AG04449 (cell line): ENCODE results near the gene TRIO.

ENCODE experiments used
- CTCF ChIA-PET: fragments of 350-600 bp; formaldehyde crosslinking; extraction: SDS; loops from one replicate; lab custom pipeline; 2021; ENCODE audit warnings: antibody characterized with exemption; lab: Yijun Ruan, JAX
- POLR2A ChIA-PET: fragments of 400-600, 350-600 bp; formaldehyde crosslinking; extraction: SDS; loops from one replicate; lab custom pipeline; 2020; ENCODE audit warnings: antibody characterized with exemption, inconsistent platforms; lab: Yijun Ruan, JAX
- DNase-seq: peaks from one replicate; pipeline ENCODE4 v3.0.0-alpha.2; 2010; ENCODE audit warnings: low read depth, low spot score
- H3K4me3 ChIP-seq: 2 replicates; pipeline ENCODE4 v1.5.1; 2011; ENCODE audit warnings: low read depth, mild to moderate bottlenecking, control low read depth, low read length
- TF ChIP-seq, protein P1 (sequence below): IDR thresholded peaks from one replicate; pipeline ENCODE4 v1.5.1; 2011; ENCODE audit warnings: mild to moderate bottlenecking, moderate library complexity, low read length, control low read depth, inconsistent platforms; ENCODE audit not compliant: insufficient read depth; ENCODE audit errors: missing control alignments

The TRIO gene

DNA sequence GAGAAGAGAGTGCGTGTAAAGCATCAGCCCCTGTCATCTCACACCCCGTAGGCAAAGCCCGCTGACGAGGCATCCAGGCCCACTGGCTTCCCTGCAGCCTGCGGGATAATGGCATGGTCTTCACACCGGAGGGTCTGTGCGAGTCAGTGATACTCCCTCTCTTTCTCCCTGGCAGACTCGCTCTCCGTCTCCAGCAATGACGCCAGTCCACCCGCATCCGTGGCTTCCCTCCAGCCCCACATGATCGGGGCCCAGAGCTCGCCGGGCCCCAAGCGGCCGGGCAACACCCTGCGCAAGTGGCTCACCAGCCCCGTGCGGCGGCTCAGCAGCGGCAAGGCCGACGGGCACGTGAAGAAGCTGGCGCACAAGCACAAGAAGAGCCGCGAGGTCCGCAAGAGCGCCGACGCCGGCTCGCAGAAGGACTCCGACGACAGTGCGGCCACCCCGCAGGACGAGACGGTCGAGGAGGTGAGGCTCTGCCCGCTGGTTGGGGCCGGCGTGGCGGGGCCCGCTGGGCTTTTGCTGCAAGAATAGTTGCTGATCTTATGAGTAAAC lies 317.8 kb downstream of the TRIO start:
- DNase-seq: no peak
- ChIA-PET POLR2A (no interaction called here), CTCF (no interaction called here)
- no peak overlapping the region for H3K4me3 ChIP-seq
- TF ChIP-seq, protein P1, sequence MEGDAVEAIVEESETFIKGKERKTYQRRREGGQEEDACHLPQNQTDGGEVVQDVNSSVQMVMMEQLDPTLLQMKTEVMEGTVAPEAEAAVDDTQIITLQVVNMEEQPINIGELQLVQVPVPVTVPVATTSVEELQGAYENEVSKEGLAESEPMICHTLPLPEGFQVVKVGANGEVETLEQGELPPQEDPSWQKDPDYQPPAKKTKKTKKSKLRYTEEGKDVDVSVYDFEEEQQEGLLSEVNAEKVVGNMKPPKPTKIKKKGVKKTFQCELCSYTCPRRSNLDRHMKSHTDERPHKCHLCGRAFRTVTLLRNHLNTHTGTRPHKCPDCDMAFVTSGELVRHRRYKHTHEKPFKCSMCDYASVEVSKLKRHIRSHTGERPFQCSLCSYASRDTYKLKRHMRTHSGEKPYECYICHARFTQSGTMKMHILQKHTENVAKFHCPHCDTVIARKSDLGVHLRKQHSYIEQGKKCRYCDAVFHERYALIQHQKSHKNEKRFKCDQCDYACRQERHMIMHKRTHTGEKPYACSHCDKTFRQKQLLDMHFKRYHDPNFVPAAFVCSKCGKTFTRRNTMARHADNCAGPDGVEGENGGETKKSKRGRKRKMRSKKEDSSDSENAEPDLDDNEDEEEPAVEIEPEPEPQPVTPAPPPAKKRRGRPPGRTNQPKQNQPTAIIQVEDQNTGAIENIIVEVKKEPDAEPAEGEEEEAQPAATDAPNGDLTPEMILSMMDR: no peak

DNA sequence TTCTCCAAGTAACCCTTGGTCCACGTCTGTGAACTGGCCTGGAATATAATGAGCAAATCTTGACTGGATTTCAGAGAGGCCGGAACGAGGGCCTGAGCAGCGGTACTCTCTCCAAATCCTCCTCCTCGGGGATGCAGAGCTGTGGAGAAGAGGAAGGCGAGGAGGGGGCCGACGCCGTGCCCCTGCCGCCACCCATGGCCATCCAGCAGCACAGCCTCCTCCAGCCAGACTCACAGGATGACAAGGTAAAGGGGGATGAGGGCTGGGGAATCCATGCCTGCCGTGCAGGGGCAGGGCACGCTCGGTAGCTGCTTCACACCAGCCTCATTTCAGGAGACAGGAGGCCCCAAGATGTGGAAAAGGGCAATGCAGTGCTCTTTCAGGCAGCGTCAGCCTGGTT lies 319.5 kb downstream of the TRIO start:
- TF ChIP-seq, protein P1: no peak
- no peak overlapping the region for H3K4me3 ChIP-seq
- POLR2A ChIA-PET: no interaction called here
- CTCF ChIA-PET: interaction anchor here (1.0 kb wide), 1 partner anchor 486 kb away, joined by 3 read pairs; no protein-coding TSS in a partner anchor
- no peak for DNase-seq

DNA sequence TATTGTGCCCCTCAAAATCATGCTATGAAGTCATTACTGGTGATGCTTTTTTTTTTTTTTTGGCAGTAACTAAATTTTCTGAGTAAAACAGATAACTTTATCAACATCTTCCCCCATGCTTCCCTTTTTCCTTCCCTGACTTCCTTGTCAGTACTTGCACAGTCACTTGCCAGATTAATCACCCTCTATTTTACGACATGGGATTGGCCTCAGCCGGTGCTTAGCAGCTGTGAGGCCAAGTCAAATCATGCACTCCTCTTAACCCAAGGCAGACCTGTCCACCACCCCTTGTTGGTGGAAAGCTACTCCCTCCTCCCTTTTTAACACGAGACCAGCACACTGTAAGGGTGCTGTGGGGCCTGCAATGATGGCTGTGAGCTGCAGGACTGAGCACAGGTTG lies 320.5 kb downstream of the TRIO start:
- POLR2A ChIA-PET: no interaction called here
- CTCF ChIA-PET: interaction anchor here (1.0 to 1.2 kb wide), 2 partner anchors 9 to 487 kb away, joined by 3 to 4 read pairs; no protein-coding TSS in a partner anchor
- no peak for DNase-seq
- no peak overlapping the region for H3K4me3 ChIP-seq
- TF ChIP-seq, protein P1: no peak

DNA sequence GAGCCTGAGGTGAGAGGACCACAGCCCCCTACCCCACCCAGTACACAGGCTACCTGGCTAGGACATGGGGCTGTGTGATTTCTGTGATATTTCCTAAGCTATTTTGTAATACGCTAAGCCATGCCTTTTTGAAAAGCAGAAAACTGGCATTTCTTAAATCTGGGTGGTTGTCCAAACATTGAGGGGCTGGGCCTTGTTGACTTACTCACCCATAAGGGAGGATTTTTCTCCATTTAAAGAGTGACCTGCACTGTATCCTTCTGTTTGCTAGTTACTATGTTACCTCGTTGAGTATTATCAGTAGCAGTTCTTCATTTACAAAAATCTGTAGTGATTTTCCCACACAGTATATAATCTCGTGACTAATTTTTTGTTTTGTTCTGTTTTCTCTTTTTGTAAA lies 321.0 kb downstream of the TRIO start:
- ChIA-PET POLR2A (no interaction called here), CTCF (interaction anchor here (1.2 to 1.3 kb wide), 2 partner anchors 8 to 185 kb away, joined by 4 read pairs; no protein-coding TSS in a partner anchor)
- H3K4me3 ChIP-seq: no peak overlapping the region
- TF ChIP-seq, protein P1: no peak
- DNase-seq: no peak

DNA sequence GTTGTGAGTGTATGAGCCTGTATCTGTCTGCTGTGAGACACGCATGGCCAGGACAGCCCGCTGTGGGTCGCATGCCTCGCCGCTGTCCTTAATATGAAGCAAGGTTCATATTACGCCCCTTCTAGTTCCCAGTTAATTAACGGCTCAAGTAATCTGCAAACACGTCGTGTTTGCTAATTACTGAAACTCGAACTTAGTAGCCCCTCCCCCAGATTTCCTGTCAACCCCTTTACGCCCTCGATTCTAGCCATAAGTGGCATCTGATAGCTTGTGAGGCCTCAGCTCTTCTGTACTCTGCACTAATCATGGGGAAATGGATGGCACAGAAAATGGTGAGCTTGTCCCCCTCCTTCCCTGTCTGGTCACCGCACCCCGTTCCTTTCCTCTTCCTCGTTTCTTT lies 321.5 kb downstream of the TRIO start:
- POLR2A ChIA-PET: no interaction called here
- TF ChIP-seq, protein P1: no peak
- no peak for DNase-seq
- no peak overlapping the region for H3K4me3 ChIP-seq
- CTCF ChIA-PET: interaction anchor here (1.1 to 1.5 kb wide), 3 partner anchors 24 to 184 kb away, joined by 3 to 4 read pairs (median 3); no protein-coding TSS in a partner anchor

DNA sequence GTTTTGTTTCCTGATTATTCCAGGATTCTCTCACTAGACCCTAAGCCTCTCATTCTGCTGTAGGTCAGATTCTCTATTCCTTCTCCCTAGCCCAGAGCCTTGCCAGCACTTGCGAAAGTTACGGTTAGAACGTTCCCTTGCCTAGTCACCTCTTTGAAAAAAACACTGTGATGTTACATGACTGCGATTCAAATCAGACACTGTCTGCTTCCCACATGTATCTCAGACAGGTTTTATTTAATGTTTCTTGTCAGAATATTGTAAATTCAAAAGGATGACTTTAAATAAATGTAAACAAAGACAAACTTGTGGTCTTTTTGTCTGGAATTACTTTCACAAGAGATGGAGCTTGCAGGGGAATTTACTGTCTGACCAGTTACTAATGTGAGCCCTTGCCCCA lies 322.0 kb downstream of the TRIO start:
- POLR2A ChIA-PET: no interaction called here
- CTCF ChIA-PET: interaction anchor here (1.1 to 1.5 kb wide), 3 partner anchors 24 to 184 kb away, joined by 3 to 4 read pairs (median 3); no protein-coding TSS in a partner anchor
- H3K4me3 ChIP-seq: no peak overlapping the region
- no peak for DNase-seq
- TF ChIP-seq, protein P1: no peak
